ENCODE data around the gene UNC5B.

The UNC5B gene

DNA sequence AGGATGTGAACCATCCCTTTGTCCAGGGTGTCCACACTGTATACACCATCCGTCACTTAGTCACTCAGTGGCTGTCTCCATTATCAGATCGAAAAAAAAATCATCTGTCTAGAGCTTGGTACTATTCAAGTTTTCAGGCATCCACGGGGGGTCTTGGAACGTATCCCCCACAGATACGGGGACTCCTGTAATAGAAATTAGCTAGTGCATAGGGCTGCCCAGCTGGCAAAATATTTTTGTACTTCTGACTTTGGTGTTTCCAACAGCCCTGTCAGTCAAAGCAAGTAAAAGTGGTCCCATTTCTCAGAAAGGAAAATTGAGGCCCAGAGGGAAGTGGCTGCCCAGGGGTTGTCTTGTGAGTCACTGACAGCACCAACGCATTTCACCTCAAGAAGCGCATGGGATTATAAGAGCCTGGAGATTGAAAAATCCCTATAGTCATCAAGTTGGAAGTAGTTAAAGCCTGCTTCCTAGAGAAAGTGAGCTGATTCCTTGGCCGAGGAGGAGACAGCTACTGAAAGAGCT is 54.6 kb downstream of the UNC5B start:
- no peak for DNase-seq (ENCODE audit: extremely low read depth, low read depth)
- no peak overlapping the region for H3K4me3 ChIP-seq (replicated peaks; ENCODE audit: low read depth, low read length)
- TF ChIP-seq, protein P1, sequence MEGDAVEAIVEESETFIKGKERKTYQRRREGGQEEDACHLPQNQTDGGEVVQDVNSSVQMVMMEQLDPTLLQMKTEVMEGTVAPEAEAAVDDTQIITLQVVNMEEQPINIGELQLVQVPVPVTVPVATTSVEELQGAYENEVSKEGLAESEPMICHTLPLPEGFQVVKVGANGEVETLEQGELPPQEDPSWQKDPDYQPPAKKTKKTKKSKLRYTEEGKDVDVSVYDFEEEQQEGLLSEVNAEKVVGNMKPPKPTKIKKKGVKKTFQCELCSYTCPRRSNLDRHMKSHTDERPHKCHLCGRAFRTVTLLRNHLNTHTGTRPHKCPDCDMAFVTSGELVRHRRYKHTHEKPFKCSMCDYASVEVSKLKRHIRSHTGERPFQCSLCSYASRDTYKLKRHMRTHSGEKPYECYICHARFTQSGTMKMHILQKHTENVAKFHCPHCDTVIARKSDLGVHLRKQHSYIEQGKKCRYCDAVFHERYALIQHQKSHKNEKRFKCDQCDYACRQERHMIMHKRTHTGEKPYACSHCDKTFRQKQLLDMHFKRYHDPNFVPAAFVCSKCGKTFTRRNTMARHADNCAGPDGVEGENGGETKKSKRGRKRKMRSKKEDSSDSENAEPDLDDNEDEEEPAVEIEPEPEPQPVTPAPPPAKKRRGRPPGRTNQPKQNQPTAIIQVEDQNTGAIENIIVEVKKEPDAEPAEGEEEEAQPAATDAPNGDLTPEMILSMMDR (IDR thresholded peaks at IDR 0.05; ENCODE audit: low read depth, low read length, missing control alignments): no peak

DNA sequence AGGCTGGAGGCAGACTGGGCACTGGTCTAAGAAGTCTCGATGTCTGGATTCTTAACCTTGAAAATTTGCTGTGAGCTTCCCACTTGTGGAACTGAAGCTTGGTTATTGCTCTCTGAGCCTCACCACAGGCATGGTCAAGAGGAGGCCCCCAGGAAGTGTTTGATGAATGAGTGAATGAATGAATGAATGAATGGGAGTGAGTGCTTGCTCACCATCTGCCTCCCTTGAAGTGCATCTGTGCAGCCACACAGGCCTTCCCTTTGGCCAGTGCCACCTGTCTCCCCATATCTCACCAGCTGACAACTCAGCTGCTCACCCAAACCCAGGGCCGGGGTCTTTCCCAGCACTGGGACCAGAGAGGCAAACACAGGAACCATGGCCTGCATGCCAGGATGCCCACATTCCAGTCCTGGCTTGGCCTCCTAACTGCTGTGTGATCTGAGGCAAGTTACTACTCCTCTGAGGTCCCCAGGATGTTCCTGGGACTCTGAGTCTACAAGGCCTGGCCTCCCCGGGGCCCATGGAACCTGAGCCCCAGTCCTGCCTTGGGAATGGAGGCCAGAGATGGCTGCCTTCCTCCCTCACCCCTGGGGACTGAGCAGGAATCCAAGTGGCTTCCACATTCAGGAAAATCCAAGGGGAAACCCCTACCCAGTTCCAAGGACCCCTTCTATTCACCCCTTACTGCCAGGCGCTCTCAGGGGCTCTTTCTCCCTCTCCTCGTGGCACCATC is 55.3 kb downstream of the UNC5B start:
- H3K4me3 ChIP-seq (replicated peaks; ENCODE audit: low read depth, low read length): no peak overlapping the region
- no peak for DNase-seq (ENCODE audit: extremely low read depth, low read depth)
- TF ChIP-seq, protein P1 (IDR thresholded peaks at IDR 0.05; ENCODE audit: low read depth, low read length, missing control alignments): no peak

DNA sequence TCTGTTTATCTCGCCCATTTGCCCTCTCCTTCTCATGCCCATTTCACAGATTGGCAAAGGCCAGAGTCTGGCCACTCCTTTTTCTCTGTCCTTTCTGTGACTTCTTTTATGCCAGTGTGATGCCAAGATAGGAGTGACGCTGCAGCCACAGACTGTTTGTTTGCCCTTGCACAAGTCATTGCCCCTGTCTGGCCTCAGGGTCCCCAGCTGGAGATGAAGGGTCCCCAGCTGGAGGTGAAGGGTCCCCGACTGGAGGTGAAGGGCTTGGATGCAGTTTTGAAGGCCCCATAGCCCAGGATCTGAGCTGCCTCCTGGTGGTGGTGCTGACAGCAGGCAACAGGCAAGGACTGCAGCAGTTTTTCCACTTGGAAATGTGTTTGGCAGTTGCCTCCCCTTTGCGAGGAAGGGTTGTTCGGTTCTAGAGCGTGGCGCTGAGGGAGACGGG is 55.9 kb downstream of the UNC5B start:
- TF ChIP-seq, protein P1 (IDR thresholded peaks at IDR 0.05; ENCODE audit: low read depth, low read length, missing control alignments): peak; percentile 78
- no peak for DNase-seq (ENCODE audit: extremely low read depth, low read depth)

DNA sequence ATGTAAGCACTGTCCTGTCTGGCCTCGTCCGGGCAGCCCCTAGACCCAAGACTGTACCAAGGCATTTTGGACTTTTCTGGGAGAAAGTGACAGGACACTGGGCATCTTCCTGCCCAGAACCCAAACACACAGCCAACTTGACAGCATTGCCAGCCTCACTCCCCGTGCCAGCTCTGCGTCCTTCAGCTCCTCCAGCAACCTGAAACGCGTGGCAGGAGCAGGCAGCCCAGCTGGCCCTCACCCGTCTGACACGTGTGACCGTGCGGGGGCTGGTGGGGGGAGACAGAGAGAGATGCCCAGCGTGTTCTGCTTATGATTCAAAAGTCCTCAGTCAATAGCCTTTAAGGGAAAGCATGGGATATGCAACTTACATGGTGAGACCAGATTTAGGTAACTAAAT is 56.4 kb downstream of the UNC5B start:
- TF ChIP-seq, protein P1 (IDR thresholded peaks at IDR 0.05; ENCODE audit: low read depth, low read length, missing control alignments): no peak
- DNase-seq (ENCODE audit: extremely low read depth, low read depth): no peak
- no peak overlapping the region for H3K4me3 ChIP-seq (replicated peaks; ENCODE audit: low read depth, low read length)

More for the DNA sequence above, 55.9 kb downstream of the UNC5B start:
- H3K4me3 ChIP-seq (replicated peaks; ENCODE audit: low read depth, low read length): no peak overlapping the region

DNA sequence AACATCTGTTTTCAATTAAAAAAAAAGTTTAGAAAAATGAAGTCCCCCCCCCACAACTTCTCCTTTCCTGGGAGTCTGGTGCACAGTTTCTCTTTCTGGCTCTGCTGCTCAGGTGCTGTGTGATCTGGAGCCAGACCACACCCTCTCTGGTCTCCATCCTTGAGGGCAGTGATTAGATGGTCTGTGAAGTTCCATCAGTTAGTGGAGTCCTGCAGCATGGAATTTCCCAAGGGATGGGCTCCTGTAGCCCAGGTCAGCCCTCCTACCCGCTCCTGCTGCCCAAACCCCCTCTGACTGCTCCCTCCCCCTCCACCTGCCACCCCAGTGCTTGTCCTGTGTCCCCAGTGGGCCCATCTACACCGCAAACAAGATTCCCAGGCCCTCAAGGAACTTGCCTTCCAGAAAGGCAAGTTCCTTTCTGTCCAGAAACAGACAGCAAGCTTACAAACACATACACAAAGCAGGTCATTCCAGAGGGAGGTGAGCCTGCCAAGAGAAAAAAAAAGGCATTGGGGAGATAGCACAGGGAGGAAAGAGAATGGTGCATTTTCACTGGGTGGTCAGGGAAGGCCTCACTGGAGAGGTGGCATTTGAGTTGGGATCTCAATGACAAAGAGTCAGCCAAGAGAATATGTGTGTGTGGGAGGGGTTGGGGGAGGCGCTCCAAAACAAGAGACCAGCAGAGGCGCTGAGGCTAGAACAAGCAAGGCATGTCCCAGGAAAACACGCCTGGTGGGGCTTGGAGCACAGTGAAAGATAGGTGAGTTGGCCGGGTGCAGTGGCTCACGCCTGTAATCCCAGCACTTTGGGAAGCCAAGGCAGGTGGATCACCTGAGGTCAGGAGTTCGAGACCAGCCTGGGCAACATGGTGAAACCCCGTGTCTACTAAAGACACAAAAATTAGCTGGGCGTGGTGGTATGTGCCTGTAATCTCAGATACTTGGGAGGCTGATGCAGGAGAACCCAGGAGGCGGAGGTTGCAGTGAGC is 57.2 kb downstream of the UNC5B start:
- DNase-seq (ENCODE audit: extremely low read depth, low read depth): no peak
- TF ChIP-seq, protein P1 (IDR thresholded peaks at IDR 0.05; ENCODE audit: low read depth, low read length, missing control alignments): no peak
- no peak overlapping the region for H3K4me3 ChIP-seq (replicated peaks; ENCODE audit: low read depth, low read length)

DNA sequence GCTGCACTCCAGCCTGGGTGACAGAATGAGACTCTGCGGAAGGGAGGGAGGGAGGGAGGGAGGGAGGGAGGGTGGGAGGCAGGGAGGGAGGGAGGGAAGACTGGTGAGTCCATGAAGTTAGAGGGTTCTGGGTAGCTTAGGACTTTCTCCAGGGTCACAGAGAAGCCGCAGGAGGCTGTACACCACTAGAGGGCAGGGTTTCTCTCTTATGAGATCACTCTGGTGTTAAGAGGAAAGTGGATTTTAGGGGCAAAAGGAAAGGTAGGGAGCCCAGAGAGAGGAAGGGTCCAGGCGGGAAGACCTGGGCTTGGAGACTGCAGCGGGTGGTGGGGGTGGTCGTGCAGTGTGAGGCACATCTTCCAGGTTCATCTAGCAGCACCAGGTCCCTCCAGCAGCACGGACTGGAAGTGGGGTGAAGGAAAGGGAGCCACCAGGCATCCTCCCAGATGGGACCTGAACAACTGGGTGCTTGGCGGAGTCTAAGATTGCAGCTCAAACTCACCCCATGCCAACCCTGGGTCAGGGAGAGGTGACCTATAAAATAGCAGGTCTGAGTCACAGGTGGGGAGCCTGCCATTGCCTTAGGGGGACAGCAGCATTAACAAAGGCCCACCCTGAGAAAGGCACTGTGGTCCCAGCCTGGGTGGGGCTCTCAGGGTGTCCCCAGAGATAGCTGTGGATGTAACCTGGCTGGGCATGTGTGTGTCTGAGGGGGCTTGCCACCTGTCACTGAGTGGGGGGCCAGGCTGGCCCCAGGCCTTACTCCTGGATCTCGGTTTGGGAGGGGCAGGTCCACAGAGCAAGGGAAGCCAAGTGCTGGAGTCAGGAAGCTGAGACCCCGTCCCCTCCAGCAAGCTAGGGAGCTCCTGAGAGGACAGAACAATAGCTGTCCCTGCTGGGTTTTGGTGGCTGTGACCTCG is 58.2 kb downstream of the UNC5B start:
- peak; percentile 79 for DNase-seq (ENCODE audit: extremely low read depth, low read depth)
- no peak overlapping the region for H3K4me3 ChIP-seq (replicated peaks; ENCODE audit: low read depth, low read length)
- TF ChIP-seq, protein P1 (IDR thresholded peaks at IDR 0.05; ENCODE audit: low read depth, low read length, missing control alignments): peak; percentile 74

Data from HFF-Myc (cell line).